GM21723 (cell line): ENCODE results near the gene GSS.
"Not testable (repeated sequence)": the region's sequence is repeated elsewhere in the genome, so short reads cannot be mapped to it uniquely, and the experiment has no call there.

Experiments
- ATAC-seq: cut with Tn5 transposase; IDR thresholded peaks from one replicate; pipeline ENCODE4 v1.9.1; 2021; ENCODE audit warnings: mild to moderate bottlenecking, moderate library complexity; ENCODE audit not compliant: unreplicated experiment

GSS gene

GRCh38 chr20:34915749-34916455, 39.7 kb downstream of the GSS start:
- ATAC-seq: no peak

- no peak for ATAC-seq
Observed at GRCh38 chr20:34915131-34915530, 40.5 kb downstream of the GSS start.

GRCh38 chr20:34907616-34908469, 47.8 kb downstream of the GSS start:
- ATAC-seq: no peak

- no peak for ATAC-seq
Observed at GRCh38 chr20:34904202-34904621, 51.4 kb downstream of the GSS start.

- ATAC-seq: not testable (repeated sequence)
Observed at GRCh38 chr20:34898731-34899130, 56.9 kb downstream of the GSS start.

GRCh38 chr20:34898129-34898528, 57.5 kb downstream of the GSS start:
- ATAC-seq: not testable (repeated sequence)

GRCh38 chr20:34896086-34896621, 59.5 kb downstream of the GSS start:
- no peak for ATAC-seq

GRCh38 chr20:34895465-34895864, 60.1 kb downstream of the GSS start:
- no peak for ATAC-seq

GRCh38 chr20:34894723-34895122, 60.9 kb downstream of the GSS start:
- no peak for ATAC-seq

GRCh38 chr20:34892671-34893070, 62.9 kb downstream of the GSS start:
- no peak for ATAC-seq

- ATAC-seq: no peak
Observed at GRCh38 chr20:34891166-34892062, 64.2 kb downstream of the GSS start.

- ATAC-seq: no peak
Observed at GRCh38 chr20:34888468-34888867, 67.1 kb downstream of the GSS start.

- no peak for ATAC-seq
Observed at GRCh38 chr20:34887023-34887422, 68.6 kb downstream of the GSS start.

GRCh38 chr20:34886122-34886521, 69.5 kb downstream of the GSS start:
- no peak for ATAC-seq

- ATAC-seq: no peak
Observed at GRCh38 chr20:34884260-34884659, 71.3 kb downstream of the GSS start.

GRCh38 chr20:34883809-34884208, 71.8 kb downstream of the GSS start:
- ATAC-seq: no peak

- no peak for ATAC-seq
Observed at GRCh38 chr20:34883087-34883688, 72.4 kb downstream of the GSS start.

- ATAC-seq: no peak
Observed at GRCh38 chr20:34881689-34882088, 73.9 kb downstream of the GSS start.

- not testable (repeated sequence) for ATAC-seq
Observed at GRCh38 chr20:34880971-34881370, 74.6 kb downstream of the GSS start.

- ATAC-seq: no peak
Observed at GRCh38 chr20:34880215-34880850, 75.3 kb downstream of the GSS start.
